NCI-H146 treated with DMSO at 0.1 percent for 48 hours (cell line): ENCODE data around the gene TAF5L.
"Not testable (repeated sequence)": the region's sequence is repeated elsewhere in the genome, so short reads cannot be mapped to it uniquely, and the experiment has no call there.

Experiments
- DNase-seq: peaks from one replicate; lab custom pipeline; 2025; ENCODE audit not compliant: unreplicated experiment; lab: John Stamatoyannopoulos, UW

TAF5L gene

DNA sequence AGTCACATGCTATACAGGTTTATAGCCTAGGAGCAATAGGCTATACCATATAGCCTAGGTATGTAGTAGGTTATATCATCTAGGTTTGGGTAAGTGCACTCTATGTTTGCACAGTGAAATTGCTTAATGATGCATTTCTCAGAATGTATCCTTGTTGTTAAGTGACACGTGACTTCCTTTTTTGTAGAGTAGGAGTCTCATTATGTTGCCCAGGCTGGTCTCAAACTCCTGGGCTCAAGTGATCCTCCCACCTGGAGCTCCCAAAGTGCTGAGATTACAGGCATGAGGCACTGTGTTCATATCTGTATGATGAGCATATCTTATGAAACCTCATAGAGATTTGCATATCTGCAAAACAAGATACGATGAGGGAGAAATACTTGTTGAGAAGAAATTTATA lies 53.6 kb downstream of the TAF5L start:
- DNase-seq = peak; percentile 61

- no peak for DNase-seq
Measured at GRCh38 chr1:229570891-229571516, 54.9 kb downstream of the TAF5L start.

DNA sequence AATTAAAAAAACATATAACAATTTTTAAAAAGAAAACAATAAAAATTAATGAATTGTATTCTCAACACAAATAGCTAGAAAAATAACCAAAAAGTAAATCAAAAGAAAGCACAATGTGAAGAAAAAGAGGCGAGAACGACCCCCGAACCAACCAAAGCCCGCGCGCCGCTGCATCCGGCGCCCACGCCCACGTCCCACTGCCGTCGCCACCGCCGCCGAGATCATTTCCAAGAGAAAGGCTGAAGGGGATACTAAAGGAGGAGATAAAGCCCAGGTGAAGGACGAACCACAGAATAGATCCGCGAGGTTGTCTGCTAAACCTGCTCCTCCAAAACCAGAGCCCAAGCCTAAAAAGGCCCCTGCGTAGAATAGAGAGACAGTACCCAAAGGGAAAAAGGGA lies 55.6 kb downstream of the TAF5L start:
- DNase-seq = no peak

DNA sequence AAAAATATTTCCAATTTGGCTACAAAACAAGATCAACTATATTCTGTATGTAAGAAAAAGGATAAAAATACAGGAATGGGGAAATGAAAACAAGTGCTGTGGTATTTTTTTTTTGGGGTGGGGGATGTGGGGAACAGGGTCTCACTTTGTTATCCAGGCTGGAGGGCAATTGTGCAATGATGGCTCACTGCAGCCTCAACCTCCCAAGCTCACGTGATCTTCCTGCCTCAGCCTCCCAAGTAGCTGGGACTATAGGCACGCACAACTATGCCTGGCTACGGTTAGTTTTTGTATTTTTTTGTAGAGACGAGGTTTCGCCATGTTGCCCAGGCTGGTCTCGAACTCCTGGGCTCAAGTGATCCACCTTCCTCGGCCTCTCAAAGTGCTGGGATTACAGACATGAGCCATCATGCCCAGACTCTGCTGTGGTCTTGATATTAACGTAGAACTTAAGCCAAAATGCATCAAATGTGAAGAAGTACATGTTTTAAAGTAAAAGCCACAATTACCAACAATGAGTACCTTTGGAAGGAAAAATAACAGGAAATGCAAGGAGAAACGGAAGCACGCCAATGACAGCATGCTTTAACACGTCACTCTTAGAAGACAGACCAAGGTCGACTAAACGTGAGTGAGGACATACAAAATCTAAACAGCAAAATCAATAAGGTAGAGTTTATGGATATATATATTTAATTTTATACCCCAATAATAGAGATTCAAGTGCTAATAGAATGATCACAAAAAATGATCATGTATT lies 58.6 kb downstream of the TAF5L start:
- no peak for DNase-seq

- DNase-seq = no peak
Measured at GRCh38 chr1:229563701-229564100, 62.2 kb downstream of the TAF5L start.

GRCh38 chr1:229563241-229563640 lies 62.7 kb downstream of the TAF5L start:
- no peak for DNase-seq

GRCh38 chr1:229562686-229563085 lies 63.2 kb downstream of the TAF5L start:
- no peak for DNase-seq

DNA sequence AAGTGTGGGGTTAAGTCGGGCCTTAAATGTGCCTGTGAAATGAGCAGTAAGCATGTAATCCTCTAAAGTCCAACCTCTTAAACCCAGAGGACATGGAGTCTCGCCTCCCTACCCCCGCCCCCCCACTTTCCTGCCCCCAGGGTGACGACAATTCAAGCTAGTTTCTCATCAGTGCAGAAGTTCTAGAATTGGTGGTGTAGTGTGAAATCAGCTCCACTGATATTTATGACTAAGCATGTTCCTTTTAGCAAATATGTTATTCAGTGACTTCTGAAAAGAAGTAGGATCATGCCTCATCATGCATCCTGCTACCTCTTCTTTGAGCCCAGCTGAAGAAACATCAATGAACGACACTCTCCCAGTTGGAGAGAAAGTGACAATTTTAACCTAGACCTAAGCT lies 64.8 kb downstream of the TAF5L start:
- DNase-seq = no peak

DNA sequence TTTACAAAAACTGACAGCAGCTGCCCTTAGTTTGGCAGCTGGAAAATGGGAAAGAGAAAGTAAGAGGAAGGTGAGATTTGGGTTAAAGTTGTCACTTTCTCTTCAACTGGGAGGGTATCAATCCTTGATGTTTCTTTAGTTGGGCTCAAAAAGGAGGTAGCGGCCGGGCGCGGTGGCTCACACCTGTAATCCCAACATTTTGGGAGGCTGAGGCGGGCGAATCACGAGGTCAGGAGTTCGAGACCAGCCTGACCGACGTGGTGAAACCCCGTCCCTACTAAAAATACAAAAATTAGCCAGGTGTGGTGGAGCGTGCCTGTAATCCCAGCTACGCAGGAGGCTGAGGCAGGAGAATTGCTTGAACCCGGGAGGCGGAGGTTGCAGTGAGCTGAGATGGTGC lies 65.8 kb downstream of the TAF5L start:
- DNase-seq = not testable (repeated sequence)

DNA sequence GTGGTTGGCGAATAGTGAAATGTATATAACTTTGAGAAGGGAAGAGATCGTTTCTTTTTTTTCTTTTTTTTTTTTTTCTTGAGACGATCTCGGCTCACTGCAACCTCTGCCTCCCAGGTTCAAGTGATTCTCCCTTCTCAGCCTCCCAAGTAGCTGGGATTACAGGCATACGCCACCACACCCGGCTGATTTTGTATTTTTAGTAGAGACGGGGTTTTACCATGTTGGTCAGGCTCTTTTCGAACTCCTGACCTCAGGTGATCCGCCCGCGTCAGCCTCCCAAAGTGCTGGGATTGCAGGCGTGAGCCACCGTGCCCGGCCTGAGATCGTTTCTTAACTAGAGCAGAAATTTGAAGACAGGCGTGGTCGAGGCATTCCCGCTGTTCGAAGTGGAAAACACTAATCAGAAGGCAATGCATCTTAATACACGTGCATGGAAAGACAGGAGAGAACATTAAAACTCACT lies 66.6 kb downstream of the TAF5L start:
- not testable (repeated sequence) for DNase-seq

DNA sequence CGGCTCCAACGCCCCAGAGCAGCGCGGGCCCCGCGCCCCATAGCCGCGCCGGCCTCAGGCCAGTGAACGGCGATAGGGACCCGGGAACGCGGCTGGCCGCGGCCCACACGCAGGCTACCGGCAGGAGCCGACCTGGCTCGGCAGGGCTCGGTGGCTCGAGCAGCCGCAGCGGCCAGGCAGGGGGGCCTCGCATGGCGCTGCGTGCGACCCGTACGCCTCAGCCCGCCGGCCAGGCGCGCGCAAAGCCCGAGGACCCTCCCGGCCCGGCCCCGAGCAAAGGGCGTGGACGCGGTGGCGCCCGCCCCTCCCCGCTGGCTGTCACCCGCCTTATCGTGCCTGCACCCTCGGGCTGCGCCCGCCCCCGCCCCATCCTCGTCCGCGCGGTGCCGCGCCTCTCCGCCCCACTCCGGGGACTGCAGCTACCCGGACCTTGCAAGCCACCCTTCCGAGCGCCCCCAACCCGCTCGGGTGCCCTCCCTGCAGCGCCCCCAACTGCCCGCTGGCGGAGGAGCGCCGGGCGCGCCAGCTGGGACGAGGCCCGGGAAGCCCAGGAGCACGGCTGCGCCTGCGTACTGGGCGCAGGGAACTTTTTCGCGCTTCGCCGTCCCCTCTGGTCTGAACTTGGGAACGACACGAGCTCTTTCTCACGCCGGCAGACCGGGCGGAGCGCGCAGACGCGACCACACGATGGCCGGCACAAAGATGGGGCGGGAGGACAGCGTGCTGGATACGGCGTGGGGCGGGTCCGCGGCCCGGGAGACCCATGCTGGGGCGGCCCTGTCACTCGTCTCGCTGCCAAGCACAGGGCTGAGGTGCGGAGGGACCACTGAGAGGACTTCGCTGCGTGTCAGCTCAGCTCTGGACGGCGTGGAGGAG lies 67.2 kb downstream of the TAF5L start, which contains the start of gene ABCB10:
Gene ABCB10, minus strand, starts transcription at position 248 of the 876 bp plus-strand sequence. Its CDS starts 55 bp downstream, at position 193.
- peak; percentile 95 for DNase-seq

GRCh38 chr1:229557913-229558414 lies 68.0 kb downstream of the TAF5L start:
- DNase-seq = no peak

- DNase-seq = no peak
Measured at GRCh38 chr1:229557200-229557850, 68.6 kb downstream of the TAF5L start.

GRCh38 chr1:229554886-229555621 lies 70.9 kb downstream of the TAF5L start:
- no peak for DNase-seq

DNA sequence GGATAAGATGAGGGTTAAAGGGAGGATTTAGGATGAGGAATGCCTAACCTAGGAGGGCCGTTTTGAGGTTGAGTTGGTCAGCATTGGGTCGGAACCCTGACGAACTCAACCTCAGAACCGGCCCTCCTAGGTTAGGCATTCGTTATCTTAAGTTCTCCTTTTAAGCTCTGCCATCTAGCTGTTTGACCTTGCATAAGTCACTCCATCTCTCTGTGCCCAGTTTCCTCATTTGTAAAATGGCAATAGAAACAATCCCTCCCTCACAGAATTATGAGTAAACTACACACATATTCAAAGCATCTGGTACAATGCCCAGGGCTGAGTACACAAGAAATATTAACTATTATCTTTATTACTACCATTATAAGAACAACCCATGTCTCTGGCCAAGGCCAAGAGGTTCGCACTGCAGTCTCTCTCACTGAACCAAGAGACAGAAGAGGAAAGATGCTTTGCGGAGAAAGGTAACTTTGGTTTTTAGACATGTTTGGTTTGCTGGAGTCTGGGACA lies 72.2 kb downstream of the TAF5L start:
- DNase-seq = no peak

DNA sequence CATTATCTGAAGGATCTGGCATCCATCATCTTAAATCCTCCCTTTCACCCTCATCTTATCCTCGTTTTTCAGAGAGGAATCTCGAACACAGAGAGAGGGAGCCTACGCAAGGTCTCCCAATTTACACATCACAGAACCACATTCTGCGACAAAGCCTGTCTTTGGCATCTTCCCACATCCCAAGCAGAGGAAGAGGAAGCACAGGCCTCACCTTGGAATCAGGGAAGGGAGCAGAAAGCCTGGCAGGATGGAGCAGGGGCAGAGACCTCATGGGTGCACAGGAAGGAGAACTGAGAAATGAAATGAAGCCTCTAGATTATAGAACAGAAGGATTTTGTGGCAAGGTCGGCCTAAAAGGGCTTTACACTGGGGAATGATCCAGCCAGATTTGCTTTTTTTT lies 73.2 kb downstream of the TAF5L start:
- no peak for DNase-seq

DNA sequence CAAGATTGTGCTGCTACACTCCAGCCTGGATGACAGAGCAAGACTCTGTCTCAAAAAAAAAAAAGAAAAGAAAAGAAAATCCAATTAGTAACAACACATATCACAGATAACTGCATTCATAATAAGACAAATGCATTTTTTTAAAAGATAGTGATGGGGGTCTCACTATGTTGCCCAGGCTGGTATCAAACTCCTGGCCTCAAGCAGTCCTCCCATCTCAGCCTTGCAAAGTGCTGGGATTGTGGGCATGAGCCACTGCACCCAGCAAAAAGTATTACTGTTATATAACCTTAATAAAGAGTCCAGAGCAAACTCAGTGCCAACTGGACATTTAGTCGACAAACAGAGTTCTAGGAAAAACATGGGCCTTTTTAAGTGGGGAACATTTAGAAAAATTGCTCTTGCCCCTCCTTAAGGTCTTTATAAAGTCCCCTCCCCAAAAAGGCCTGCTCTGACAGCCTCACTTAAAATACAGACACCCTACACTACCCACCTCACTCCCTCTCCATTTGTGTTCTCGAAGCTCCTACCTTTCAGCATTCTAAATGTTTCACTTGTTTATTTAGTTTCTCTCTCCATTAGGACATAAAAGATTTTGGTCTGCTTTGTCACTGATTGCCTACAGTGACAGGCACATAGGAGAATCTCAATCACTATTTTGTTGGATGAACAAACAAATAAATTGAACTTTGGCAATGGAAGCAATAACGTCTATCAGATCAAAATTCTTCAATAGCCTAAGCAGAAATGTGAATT lies 74.9 kb downstream of the TAF5L start:
- no peak for DNase-seq

DNA sequence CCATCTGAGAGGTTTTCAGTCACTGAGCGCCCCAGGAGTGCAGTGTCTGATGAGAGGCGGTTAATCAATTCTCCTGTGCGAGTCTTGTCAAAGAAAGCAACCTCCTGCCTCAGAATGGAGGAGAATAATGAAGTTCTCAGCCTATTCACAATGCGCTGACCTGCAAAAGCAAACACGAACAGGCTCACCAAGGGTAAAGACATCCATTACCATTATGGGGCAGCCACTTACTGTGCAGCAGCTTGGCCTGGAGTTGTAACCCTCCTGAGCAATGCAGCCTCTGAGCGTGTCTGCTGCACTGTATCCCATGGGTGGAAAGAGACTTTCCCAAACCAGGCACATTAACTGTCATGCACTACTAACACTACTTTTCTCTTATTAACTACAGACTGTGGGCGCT lies 78.4 kb downstream of the TAF5L start:
- no peak for DNase-seq

GRCh38 chr1:229544587-229544986 lies 81.3 kb downstream of the TAF5L start:
- no peak for DNase-seq
